ENCODE results near the gene DIP2C. TPM values are rescaled to one million over a fixed set of nuclear protein-coding genes. Genes with fewer than 3 reads are reported as not detected.

The DIP2C gene
- total RNA-seq, 6 experiments from 2014 or later, result 23.2 to 28.9 (median 26.3) TPM

DNA sequence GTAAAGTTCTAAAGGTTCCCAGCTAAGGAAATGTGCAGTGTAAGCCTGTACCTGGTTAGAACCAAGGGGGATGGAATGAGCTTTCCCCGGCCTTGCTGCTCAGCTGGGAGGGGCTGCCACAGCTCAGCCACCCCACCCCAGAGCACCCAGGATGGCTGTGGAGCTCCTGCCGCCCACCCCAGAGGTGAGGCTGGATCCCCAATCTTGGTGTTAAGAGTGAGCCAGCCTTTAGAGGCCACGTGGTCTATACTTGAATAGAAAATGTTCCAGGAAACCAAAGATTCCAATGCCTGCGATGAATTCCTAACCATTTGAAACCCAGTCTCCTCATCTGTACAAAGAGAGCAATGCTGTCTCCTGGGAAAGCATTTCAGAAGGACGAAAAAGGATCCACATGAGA lies 16.5 kb downstream of the DIP2C start:
- Mint-ChIP-seq H3K4me3 (no peak overlapping the region), H3K4me1 (ENCODE audit: low read depth) (peaks cover 46% of the 10 kb centered on the region), H3K36me3 (ENCODE audit: low read depth) (peaks cover 18% of the 10 kb centered on the region)

DNA sequence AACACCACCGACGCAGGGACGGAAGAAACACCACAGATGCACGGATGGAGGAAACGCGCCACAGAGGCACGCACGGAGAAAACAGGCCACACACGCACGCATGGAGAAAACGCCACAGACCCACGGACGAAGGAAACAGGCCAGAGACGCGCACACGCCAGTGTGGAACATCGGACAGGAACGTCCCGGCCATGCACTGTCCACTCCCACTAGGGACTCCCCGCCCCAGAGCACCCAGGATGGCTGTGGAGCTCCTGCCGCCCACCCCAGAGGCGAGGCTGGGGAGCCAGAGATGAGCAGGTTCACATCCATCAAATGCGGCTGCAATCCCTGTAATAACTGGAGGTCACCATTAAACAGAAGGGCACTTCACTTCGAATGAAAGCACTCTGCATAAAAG lies 17.3 kb downstream of the DIP2C start:
- no peak for DNase-seq
- Mint-ChIP-seq H3K27ac (no peak overlapping the region), H3K4me3 (no peak overlapping the region), H3K36me3 (ENCODE audit: low read depth) (peaks cover 18% of the 10 kb centered on the region), H3K27me3 (ENCODE audit: insufficient read depth) (no peaks in the 10 kb centered on the region), H3K4me1 (ENCODE audit: low read depth) (peaks cover 38% of the 10 kb centered on the region), H3K9me3 (peaks cover 16% of the 10 kb centered on the region)
- TF ChIP-seq, protein P1, sequence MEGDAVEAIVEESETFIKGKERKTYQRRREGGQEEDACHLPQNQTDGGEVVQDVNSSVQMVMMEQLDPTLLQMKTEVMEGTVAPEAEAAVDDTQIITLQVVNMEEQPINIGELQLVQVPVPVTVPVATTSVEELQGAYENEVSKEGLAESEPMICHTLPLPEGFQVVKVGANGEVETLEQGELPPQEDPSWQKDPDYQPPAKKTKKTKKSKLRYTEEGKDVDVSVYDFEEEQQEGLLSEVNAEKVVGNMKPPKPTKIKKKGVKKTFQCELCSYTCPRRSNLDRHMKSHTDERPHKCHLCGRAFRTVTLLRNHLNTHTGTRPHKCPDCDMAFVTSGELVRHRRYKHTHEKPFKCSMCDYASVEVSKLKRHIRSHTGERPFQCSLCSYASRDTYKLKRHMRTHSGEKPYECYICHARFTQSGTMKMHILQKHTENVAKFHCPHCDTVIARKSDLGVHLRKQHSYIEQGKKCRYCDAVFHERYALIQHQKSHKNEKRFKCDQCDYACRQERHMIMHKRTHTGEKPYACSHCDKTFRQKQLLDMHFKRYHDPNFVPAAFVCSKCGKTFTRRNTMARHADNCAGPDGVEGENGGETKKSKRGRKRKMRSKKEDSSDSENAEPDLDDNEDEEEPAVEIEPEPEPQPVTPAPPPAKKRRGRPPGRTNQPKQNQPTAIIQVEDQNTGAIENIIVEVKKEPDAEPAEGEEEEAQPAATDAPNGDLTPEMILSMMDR (IDR thresholded peaks at IDR 0.05), result no peak

More for the DNA sequence above, 16.5 kb downstream of the DIP2C start:
- Mint-ChIP-seq H3K9me3 (peaks cover 16% of the 10 kb centered on the region), H3K27me3 (ENCODE audit: insufficient read depth) (no peaks in the 10 kb centered on the region), H3K27ac (no peak overlapping the region)
- TF ChIP-seq, protein P1 (IDR thresholded peaks at IDR 0.05), result no peak
- no peak for DNase-seq

DNA sequence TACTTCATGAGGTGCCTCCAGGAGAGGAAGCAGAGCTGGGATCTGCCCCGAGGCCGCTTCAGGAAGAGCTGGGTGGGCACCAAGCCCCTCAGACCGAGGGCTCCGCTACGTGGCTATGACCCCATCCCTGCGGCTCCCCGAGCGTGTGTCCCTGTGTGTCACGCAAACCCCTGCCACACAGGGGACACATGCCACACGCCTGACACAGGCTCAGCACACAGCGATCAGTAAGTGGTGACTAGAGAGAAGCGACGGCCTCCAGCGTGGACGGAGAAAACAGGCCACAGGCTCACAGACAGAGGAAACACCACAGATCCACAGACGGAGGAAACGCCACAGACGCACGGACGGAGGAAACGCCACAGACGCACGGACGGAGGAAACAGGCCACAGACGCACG lies 18.5 kb downstream of the DIP2C start:
- peaks cover 26% of the 10 kb centered on the region for H3K4me1 Mint-ChIP-seq (ENCODE audit: low read depth)
- no peak for DNase-seq
- no peaks in the 10 kb centered on the region for H3K27me3 Mint-ChIP-seq (ENCODE audit: insufficient read depth)
- H3K27ac Mint-ChIP-seq, result no peak overlapping the region; the same call in 1 of the 2 replicates
- peaks cover 15% of the 10 kb centered on the region for H3K36me3 Mint-ChIP-seq (ENCODE audit: low read depth)
- H3K4me3 Mint-ChIP-seq, result no peak overlapping the region
- H3K9me3 Mint-ChIP-seq, result peaks cover 13% of the 10 kb centered on the region
- TF ChIP-seq, protein P1 (IDR thresholded peaks at IDR 0.05), result no peak

DNA sequence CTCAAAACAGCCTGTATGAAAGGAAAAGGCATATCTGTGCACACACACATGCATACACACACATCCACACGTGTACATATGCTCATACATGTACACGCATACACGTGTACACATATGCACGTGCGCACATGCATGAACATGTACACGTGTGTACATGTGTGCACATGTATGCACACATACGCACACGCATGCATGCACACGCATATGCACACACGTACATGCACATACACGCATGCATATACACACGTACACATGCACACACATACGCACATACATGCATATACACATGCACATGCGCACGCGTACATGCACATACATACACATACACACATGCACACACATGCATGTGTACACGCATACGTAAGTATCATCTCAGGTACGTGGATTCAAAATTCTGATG lies 19.4 kb downstream of the DIP2C start:
- Mint-ChIP-seq H3K4me1 (ENCODE audit: low read depth) (peaks cover 17% of the 10 kb centered on the region), H3K27ac (no peak overlapping the region), H3K4me3 (no peak overlapping the region), H3K27me3 (ENCODE audit: insufficient read depth) (no peaks in the 10 kb centered on the region; the same call in 1 of the 2 replicates), H3K9me3 (peaks cover 9% of the 10 kb centered on the region), H3K36me3 (ENCODE audit: low read depth) (peaks cover 10% of the 10 kb centered on the region)
- TF ChIP-seq, protein P1 (IDR thresholded peaks at IDR 0.05), result no peak
- DNase-seq, result no peak

DNA sequence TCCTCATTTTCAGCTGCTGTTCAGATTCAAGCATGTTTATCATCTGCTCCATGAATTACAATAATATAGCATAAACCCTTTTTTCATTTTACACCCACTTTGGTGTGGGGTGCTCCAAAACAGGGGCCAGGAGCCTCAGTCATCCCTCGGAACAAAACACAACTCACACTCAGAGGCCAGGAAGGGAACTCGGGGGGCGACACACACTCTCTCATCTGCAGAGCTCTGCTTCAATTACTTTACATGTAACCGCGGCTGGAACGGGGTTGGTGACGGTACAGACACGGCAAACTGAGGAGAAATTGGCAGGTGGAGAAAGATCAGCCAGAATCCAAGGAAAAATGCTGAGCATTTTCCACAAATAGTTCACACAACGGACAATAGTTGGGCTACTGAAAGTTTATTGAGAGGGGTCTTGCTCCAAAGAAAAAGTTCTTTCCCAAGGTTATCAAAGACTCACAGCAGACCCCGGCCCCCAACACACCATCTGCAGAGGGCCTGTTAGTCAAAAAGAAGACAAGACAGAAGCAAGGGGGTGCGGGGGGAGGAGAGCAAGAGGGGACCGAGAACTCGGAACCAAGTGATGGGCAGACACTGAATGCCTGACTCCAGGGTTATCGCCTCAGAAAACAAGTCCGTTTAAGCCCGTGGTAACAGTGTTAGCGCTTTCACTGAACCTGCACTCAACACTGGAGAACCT lies 20.5 kb downstream of the DIP2C start:
- H3K9me3 Mint-ChIP-seq, result peaks cover 9% of the 10 kb centered on the region
- TF ChIP-seq, protein P1 (IDR thresholded peaks at IDR 0.05), result no peak
- H3K27ac Mint-ChIP-seq, result no peak overlapping the region
- no peak for DNase-seq
- no peak overlapping the region for H3K4me3 Mint-ChIP-seq
- no peaks in the 10 kb centered on the region; the same call in 1 of the 2 replicates for H3K27me3 Mint-ChIP-seq (ENCODE audit: insufficient read depth)
- peaks cover 10% of the 10 kb centered on the region for H3K36me3 Mint-ChIP-seq (ENCODE audit: low read depth)
- H3K4me1 Mint-ChIP-seq (ENCODE audit: low read depth), result peaks cover 8% of the 10 kb centered on the region

All from HFFc6 (cell line).